Endothelial cell of umbilical vein (primary cell): ENCODE measurements around the gene SPCS1. TPM values are rescaled to one million over a fixed set of nuclear protein-coding genes. Genes with fewer than 3 reads are reported as not detected.

Experiments used
- BruUV-seq: library from RNA; stranded (reverse); fragments of 400-500 nt; replicated peaks from 2 replicates; lab custom pipeline; 2021; lab: Mats Ljungman, UMichigan
- CTCF ChIA-PET: fragments of 300-600, 350-600 bp; sonication (Branson Sonifier 250); formaldehyde crosslinking; loops from one replicate; lab custom pipeline; 2021; ENCODE audit warnings: antibody characterized with exemption, inconsistent platforms; lab: Charles Lee
- POLR2A ChIA-PET: fragments of 300-600, 350-600 bp; sonication (Branson Sonifier 250); formaldehyde crosslinking; loops from one replicate; lab custom pipeline; 2021; ENCODE audit warnings: antibody characterized with exemption, inconsistent platforms; lab: Charles Lee
- DNase-seq: peaks from one replicate; pipeline ENCODE4 v3.0.0-alpha.2; 2011; ENCODE audit warnings: low read depth, low spot score
- FAIRE-seq: peaks from 2 replicates; lab custom pipeline; 2011; peaks lifted over from hg19 to GRCh38; lab: Jason Lieb, UNC
- H2AFZ ChIP-seq: 2 replicates; pipeline ENCODE4 v1.6.0; 2012; ENCODE audit warnings: low read depth, low read length, control low read depth, inconsistent platforms
- H3K27ac ChIP-seq: 2 replicates; pipeline ENCODE4 v1.5.1; 2011; ENCODE audit warnings: low read depth, mild to moderate bottlenecking, control low read depth, low read length, moderate library complexity; ENCODE audit not compliant: insufficient read depth
- H3K27me3 ChIP-seq, 2 experiments: 2 replicates each; pipeline versions ENCODE4 v1.6.0 to v1.6.1; 2011; ENCODE audit warnings: low read length in 2 of 2, mixed read lengths in 1 of 2; ENCODE audit not compliant: control insufficient read depth in 2 of 2, insufficient read depth in 2 of 2
- H3K36me3 ChIP-seq, 2 experiments: 2 replicates in 1 of 2; 3 replicates in 1 of 2; pipeline ENCODE4 v1.5.1; 2011; ENCODE audit warnings: low read length in 2 of 2, mild to moderate bottlenecking in 1 of 2, moderate library complexity in 1 of 2; ENCODE audit not compliant: control insufficient read depth in 2 of 2, insufficient read depth in 2 of 2; ENCODE audit errors: extremely low read depth in 1 of 2
- H3K4me1 ChIP-seq: 3 replicates; pipeline ENCODE4 v1.5.1; 2011; ENCODE audit warnings: mild to moderate bottlenecking, low read length; ENCODE audit not compliant: control insufficient read depth, insufficient read depth; ENCODE audit errors: extremely low read depth
- H3K4me2 ChIP-seq: 2 replicates; pipeline ENCODE4 v1.6.1; 2011; ENCODE audit warnings: low read length, control low read depth, mixed read lengths; ENCODE audit not compliant: insufficient read depth
- H3K4me3 ChIP-seq, 3 experiments: fragments of 200-600 bp in 1 of 3; sonication (generic), shearing (Covaris generic) in 1 of 3; replicated peaks in 1 of 3; 2 replicates each; pipeline ENCODE4 v1.5.1; 2011 to 2016; ENCODE audit warnings: control low read depth in 3 of 3, low read length in 3 of 3, mild to moderate bottlenecking in 2 of 3, inconsistent platforms in 1 of 3, low read depth in 1 of 3, moderate library complexity in 1 of 3; ENCODE audit not compliant: insufficient read depth in 1 of 3
- H3K79me2 ChIP-seq: 2 replicates; pipeline ENCODE4 v1.6.0; 2012; ENCODE audit warnings: low read length, inconsistent platforms; ENCODE audit not compliant: control insufficient read depth, insufficient read depth
- H3K9ac ChIP-seq: replicated peaks from 2 replicates; pipeline ENCODE3; 2011; ENCODE audit warnings: low read length, control low read depth; ENCODE audit not compliant: insufficient read depth; ENCODE audit errors: extremely low read depth
- H3K9me1 ChIP-seq: replicated peaks from 3 replicates; pipeline ENCODE4 v1.6.0; 2011; ENCODE audit warnings: mild to moderate bottlenecking, low read length; ENCODE audit not compliant: control insufficient read depth, insufficient read depth; ENCODE audit errors: extremely low read depth
- H3K9me3 ChIP-seq: replicated peaks from 2 replicates; pipeline ENCODE4 v1.5.1; 2012; ENCODE audit warnings: low read length, inconsistent platforms; ENCODE audit not compliant: control insufficient read depth, insufficient read depth
- H4K20me1 ChIP-seq: replicated peaks from 2 replicates; pipeline ENCODE3; 2011; ENCODE audit warnings: mild to moderate bottlenecking, low read length; ENCODE audit not compliant: control insufficient read depth, insufficient read depth; ENCODE audit errors: extremely low read depth
- EZH2 ChIP-seq: IDR thresholded peaks from 2 replicates; pipeline ENCODE4 v1.6.1; 2012; ENCODE audit warnings: borderline replicate concordance, low read depth, mild to moderate bottlenecking, moderate library complexity, low read length, inconsistent platforms; ENCODE audit not compliant: severe bottlenecking
- FOS ChIP-seq: IDR thresholded peaks from 2 replicates; pipeline ENCODE4 v1.6.1; 2011; ENCODE audit warnings: mild to moderate bottlenecking, low read length, moderate library complexity, borderline replicate concordance; ENCODE audit not compliant: insufficient read depth
- GATA2 ChIP-seq: IDR thresholded peaks from 2 replicates; pipeline ENCODE4 v1.7.0; 2011; ENCODE audit warnings: low read depth, mild to moderate bottlenecking, moderate library complexity, mixed read lengths, low read length; ENCODE audit not compliant: insufficient read length, insufficient read depth
- JUN ChIP-seq: IDR thresholded peaks from 2 replicates; pipeline ENCODE4 v1.6.1; 2011; ENCODE audit warnings: borderline replicate concordance, low read depth; ENCODE audit not compliant: insufficient read length, insufficient read depth
- POLR2A ChIP-seq: IDR thresholded peaks from 2 replicates; pipeline ENCODE4 v1.6.1; 2012; ENCODE audit warnings: low read depth, mild to moderate bottlenecking, control low read depth, low read length
- POLR2AphosphoS5 ChIP-seq: IDR thresholded peaks from 2 replicates; pipeline ENCODE4 v1.6.1; 2012; ENCODE audit warnings: low read depth, mild to moderate bottlenecking, control low read depth, low read length, moderate library complexity; ENCODE audit not compliant: insufficient read depth
- dilution Hi-C: fragments of 300-500 bp; cut with MboI; formaldehyde crosslinking; loops from one replicate; pipeline ENCODE4 v1.15.0; 2019; ENCODE audit warnings: low sequenced_read_pairs; ENCODE audit not compliant: extremely low pct_ligation_motif_present
- intact Hi-C: fragments of 100-400 bp; cut with micrococcal nuclease; formaldehyde crosslinking; loops from one replicate; pipeline ENCODE4 v1.10.0; 2022
- polyA plus RNA-seq, 4 experiments: library from polyadenylated mRNA; depleted of rRNA in 3 of 4; stranded (reverse) in 3 of 4; unstranded in 1 of 4; fragments of >200 nt; gene quantifications; 2 replicates each; pipeline versions ENCODE4 v1.2.1 to v1.2.3, GENCODE V29; 2011 to 2012; ENCODE audit warnings: missing spikeins in 1 of 4
- total RNA-seq: library from RNA; stranded (reverse); gene quantifications from 2 replicates; pipeline ENCODE4 v1.2.3, GENCODE V29; 2021

The SPCS1 gene
- total and polyA plus RNA-seq, 2 donors (not counting 3 experiments of a cell fraction or from before 2014, with no cell fraction given) = 100 to 240 TPM

GRCh38 chr3:52694528-52695189, 11.2 kb upstream of the SPCS1 start:
- no peak for TF ChIP-seq POLR2A
- TF ChIP-seq EZH2 = no peak
- TF ChIP-seq GATA2 = no peak
- no peak for TF ChIP-seq JUN
- no peak for TF ChIP-seq POLR2AphosphoS5
- TF ChIP-seq FOS = no peak
- CTCF ChIA-PET = no interaction called here
- peaks cover 18% of the 10 kb centered on the region for H3K79me2 ChIP-seq
- no peak overlapping the region for H3K9ac ChIP-seq
- H3K36me3 ChIP-seq = peaks cover 40 to 55% of the 10 kb centered on the region in 2 experiments
- intact Hi-C loops (no loop called here), dilution Hi-C loops (no loop called here)
- no peaks in the 10 kb centered on the region for H3K9me3 ChIP-seq
- POLR2A ChIA-PET = no interaction called here
- DNase-seq = no peak
- no peak overlapping the region for H3K27ac ChIP-seq
- no peak overlapping the region for H3K4me3 ChIP-seq
- no peaks in the 10 kb centered on the region for H3K4me1 ChIP-seq
- BruUV-seq = TSS peak; percentile 53
- H4K20me1 ChIP-seq = peaks cover 2% of the 10 kb centered on the region
- H2AFZ ChIP-seq = no peak overlapping the region
- H3K9me1 ChIP-seq = no peaks in the 10 kb centered on the region
- no peaks in the 10 kb centered on the region for H3K27me3 ChIP-seq
- FAIRE-seq = no peak
- no peak overlapping the region for H3K4me2 ChIP-seq
